ENCODE measurements around the gene RAPGEF4. TPM values are rescaled to one million over a fixed set of nuclear protein-coding genes. Genes with fewer than 3 reads are reported as not detected.
"Not testable (repeated sequence)": the region's sequence is repeated elsewhere in the genome, so short reads cannot be mapped to it uniquely, and the experiment has no call there.

RAPGEF4 gene
- polyA plus RNA-seq, 1 donor = 9.4 TPM

DNA sequence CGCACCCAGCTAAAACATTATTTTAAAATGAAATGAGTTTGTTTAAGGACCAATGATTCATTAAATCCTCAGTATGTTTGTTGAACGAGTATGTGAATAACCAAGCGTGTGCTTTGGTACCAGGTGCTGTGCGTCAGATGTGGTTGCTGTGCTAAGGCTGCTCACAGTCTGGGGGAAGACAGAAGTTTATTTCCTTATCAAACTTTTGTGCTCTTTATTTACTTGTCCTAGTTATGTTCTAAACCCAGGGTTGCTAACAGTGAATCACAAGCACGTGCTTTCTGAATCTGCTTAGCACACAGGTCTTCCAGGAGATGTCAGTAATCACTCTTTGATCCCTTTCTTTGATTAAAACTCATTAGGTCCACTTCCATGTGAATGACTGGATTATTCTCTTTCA is 37.0 kb downstream of the RAPGEF4 start:
- no peaks in the 10 kb centered on the region for H3K27me3 ChIP-seq (ENCODE audit: control insufficient read depth, insufficient read depth, low read length)
- H3K4me1 ChIP-seq (ENCODE audit: control insufficient read depth, insufficient read depth, low read length) = no peaks in the 10 kb centered on the region
- no peak overlapping the region for H3K4me3 ChIP-seq (ENCODE audit: low read length)
- H3K9me3 ChIP-seq (ENCODE audit: control insufficient read depth, low read depth, low read length) = no peaks in the 10 kb centered on the region
- no CpG with 5 or more reads among the region's 5 CpGs for WGBS (ENCODE audit: insufficient coverage, low lambda C conversion rate)
- no peak for DNase-seq
- no peak overlapping the region for H3K27ac ChIP-seq (ENCODE audit: low read length)
- H3K36me3 ChIP-seq (ENCODE audit: control insufficient read depth, insufficient read depth, low read length) = no peaks in the 10 kb centered on the region

DNA sequence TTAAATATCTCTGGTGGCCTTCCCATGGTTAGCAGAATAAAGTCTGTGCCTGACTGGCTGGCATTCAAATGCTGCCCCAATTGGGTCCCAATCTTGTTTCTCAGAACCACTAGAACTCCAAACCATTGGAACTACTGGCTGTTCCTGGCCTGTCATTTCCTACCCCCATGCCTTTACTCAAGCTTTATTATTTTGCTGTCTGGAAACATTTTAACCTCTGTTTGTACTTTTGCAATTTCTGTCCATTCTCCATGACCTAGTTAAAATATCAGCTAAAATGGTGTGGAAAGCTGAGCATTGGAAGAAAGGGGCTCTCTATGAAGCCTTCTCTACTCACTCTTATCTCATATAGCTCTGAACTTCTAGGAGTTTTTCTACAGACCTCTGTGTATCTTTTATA is 38.7 kb downstream of the RAPGEF4 start:
- Histone ChIP-seq H3K9me3 (ENCODE audit: control insufficient read depth, low read depth, low read length) (no peaks in the 10 kb centered on the region), H3K27ac (ENCODE audit: low read length) (no peak overlapping the region), H3K4me1 (ENCODE audit: control insufficient read depth, insufficient read depth, low read length) (no peaks in the 10 kb centered on the region), H3K36me3 (ENCODE audit: control insufficient read depth, insufficient read depth, low read length) (no peaks in the 10 kb centered on the region), H3K27me3 (ENCODE audit: control insufficient read depth, insufficient read depth, low read length) (no peaks in the 10 kb centered on the region), H3K4me3 (ENCODE audit: low read length) (no peak overlapping the region)
- DNase-seq = no peak

DNA sequence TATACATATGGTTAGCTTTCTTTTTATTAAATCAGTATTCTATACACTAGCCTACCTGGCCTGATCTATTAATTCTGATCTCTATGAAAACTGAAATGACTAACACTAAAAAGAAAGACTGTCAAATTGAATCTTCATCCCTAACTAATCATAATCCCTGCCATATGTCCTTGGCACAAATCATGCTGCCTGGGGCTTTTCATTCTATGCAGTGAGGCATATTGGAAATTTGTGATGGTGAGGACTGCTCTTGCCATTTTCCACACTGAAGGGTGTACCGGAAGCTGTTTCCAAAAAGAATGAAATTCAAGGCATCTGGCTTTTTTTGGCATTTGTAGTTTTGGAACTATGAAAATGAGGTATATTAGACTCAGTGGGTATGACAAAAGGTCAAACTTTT is 39.7 kb downstream of the RAPGEF4 start:
- WGBS (ENCODE audit: insufficient coverage, low lambda C conversion rate) = no CpG with 5 or more reads among the region's 1 CpG
- H3K36me3 ChIP-seq (ENCODE audit: control insufficient read depth, insufficient read depth, low read length) = no peaks in the 10 kb centered on the region
- H3K4me1 ChIP-seq (ENCODE audit: control insufficient read depth, insufficient read depth, low read length) = no peaks in the 10 kb centered on the region
- H3K9me3 ChIP-seq (ENCODE audit: control insufficient read depth, low read depth, low read length) = no peaks in the 10 kb centered on the region
- no peak for DNase-seq
- no peak overlapping the region for H3K27ac ChIP-seq (ENCODE audit: low read length)
- no peak overlapping the region for H3K4me3 ChIP-seq (ENCODE audit: low read length)
- no peaks in the 10 kb centered on the region for H3K27me3 ChIP-seq (ENCODE audit: control insufficient read depth, insufficient read depth, low read length)

DNA sequence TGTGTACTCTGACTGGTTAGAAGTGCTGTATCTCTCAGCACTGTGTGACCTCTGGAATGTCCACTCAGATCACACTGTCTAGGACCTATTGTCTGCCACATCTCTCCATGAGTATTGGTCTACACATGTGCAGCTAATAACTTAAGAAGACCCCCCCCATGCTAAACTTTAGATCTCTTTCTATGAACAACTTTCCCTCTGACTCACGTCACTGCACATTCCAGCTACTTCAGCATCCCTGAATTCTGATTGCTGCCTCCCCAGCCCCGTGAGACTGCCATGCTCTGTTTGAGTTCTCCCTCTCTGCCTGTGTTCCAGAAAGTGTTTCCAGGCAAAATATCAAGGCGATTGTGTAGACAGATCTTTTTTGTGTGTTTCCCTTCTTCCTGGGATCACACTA is 41.8 kb downstream of the RAPGEF4 start:
- 100% methylated on average over 1 of the region's 3 CpGs for WGBS (ENCODE audit: insufficient coverage, low lambda C conversion rate)
- no peaks in the 10 kb centered on the region for H3K36me3 ChIP-seq (ENCODE audit: control insufficient read depth, insufficient read depth, low read length)
- no peaks in the 10 kb centered on the region for H3K27me3 ChIP-seq (ENCODE audit: control insufficient read depth, insufficient read depth, low read length)
- no peak overlapping the region for H3K27ac ChIP-seq (ENCODE audit: low read length)
- no peak overlapping the region for H3K4me3 ChIP-seq (ENCODE audit: low read length)
- no peak for DNase-seq
- H3K4me1 ChIP-seq (ENCODE audit: control insufficient read depth, insufficient read depth, low read length) = no peaks in the 10 kb centered on the region
- no peaks in the 10 kb centered on the region for H3K9me3 ChIP-seq (ENCODE audit: control insufficient read depth, low read depth, low read length)

DNA sequence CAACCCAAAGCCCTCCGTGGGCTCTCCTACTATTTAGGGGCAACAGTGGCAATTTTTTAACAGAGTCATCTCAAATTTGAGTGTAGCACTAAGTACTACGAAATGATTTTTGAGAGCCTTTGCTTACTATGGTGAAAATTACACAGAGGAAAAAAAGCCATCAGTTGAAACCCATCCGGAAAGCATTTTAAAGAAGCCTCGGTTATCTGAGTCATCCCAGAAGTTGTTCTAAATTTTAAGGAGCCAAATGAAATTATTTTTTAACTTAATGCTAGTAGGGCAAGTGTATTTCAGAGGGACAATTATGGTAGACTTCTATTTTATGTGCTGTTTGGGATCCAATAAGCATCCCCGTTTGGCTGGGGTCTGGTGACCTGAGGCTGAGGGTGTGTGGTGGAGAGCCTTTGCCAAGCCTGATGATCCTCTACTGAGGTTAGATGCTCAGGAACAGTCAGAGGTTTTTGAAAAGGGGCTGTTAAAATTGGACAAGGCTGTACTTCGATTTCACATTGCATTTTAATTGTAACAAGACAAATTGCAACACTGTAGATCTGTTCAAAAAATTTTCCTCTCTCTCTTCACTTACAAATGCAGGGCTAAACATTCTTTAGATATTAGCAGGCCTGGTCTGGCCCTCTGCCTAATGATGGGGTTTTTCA is 47.0 kb downstream of the RAPGEF4 start:
- Histone ChIP-seq H3K9me3 (ENCODE audit: control insufficient read depth, low read depth, low read length) (no peaks in the 10 kb centered on the region), H3K27me3 (ENCODE audit: control insufficient read depth, insufficient read depth, low read length) (no peaks in the 10 kb centered on the region), H3K27ac (ENCODE audit: low read length) (no peak overlapping the region), H3K4me1 (ENCODE audit: control insufficient read depth, insufficient read depth, low read length) (no peaks in the 10 kb centered on the region), H3K4me3 (ENCODE audit: low read length) (no peak overlapping the region), H3K36me3 (ENCODE audit: control insufficient read depth, insufficient read depth, low read length) (no peaks in the 10 kb centered on the region)
- DNase-seq = no peak
- WGBS (ENCODE audit: insufficient coverage, low lambda C conversion rate) = 100% methylated on average over 2 of the region's 6 CpGs

DNA sequence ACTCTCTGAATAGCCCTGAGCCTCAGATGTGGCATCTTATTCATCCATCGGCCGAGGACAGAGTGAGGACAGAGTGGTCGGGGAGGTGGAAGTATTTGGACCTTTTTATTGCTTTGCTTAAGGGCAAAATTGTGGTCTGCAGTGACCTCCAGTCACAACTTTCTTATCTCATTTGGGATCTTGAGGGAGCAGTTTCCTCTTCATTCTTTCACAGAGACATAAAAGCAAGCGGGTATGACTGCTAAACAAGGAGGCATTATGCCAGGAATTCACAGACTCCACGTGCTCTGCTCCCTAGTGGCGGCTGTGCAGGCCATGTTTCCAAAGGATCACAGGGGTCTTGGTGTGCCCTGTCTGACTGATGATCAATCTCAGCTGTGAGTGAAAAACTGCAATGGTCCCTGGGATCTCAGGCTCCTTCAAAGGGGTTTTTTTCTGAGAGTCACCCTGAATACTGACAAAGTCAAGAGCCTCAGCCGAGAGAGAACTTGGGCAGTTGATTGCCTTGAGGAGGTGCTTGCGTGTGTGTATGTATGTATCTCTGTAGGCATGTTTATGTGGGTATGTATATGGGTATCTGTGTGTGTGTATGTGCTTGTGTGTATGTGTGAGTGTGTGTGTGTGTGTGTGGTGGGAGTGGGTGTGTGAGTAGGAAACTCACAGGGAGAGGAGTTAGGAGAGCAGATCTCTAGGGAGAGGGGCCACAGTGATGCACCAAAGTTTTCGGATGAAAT is 47.7 kb downstream of the RAPGEF4 start:
- H3K36me3 ChIP-seq (ENCODE audit: control insufficient read depth, insufficient read depth, low read length) = no peaks in the 10 kb centered on the region
- no peak for DNase-seq
- no peaks in the 10 kb centered on the region for H3K9me3 ChIP-seq (ENCODE audit: control insufficient read depth, low read depth, low read length)
- no CpG with 5 or more reads among the region's 9 CpGs for WGBS (ENCODE audit: insufficient coverage, low lambda C conversion rate)
- no peak overlapping the region for H3K4me3 ChIP-seq (ENCODE audit: low read length)
- H3K27ac ChIP-seq (ENCODE audit: low read length) = no peak overlapping the region
- no peaks in the 10 kb centered on the region for H3K27me3 ChIP-seq (ENCODE audit: control insufficient read depth, insufficient read depth, low read length)
- H3K4me1 ChIP-seq (ENCODE audit: control insufficient read depth, insufficient read depth, low read length) = no peaks in the 10 kb centered on the region

DNA sequence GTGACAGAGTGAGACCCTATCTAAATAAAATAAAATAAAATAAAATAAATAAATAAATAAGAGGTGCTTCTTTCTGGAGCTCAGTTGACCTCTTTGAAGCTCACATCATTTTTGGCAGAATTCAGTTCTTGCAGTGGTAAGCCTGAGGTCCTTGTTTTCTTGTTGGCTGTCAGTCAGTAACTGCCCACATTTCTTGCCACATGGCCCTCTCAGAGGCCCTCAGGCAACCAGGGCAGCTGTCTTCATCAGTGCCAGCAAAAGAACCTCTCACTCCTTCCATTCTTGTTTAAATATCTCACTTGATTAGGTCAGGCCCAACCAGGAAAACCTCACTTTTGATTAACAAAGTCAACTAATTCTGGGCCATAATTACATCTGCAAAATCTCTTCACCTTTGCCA is 53.2 kb downstream of the RAPGEF4 start:
- no peak for DNase-seq
- Histone ChIP-seq H3K27me3 (ENCODE audit: control insufficient read depth, insufficient read depth, low read length) (no peaks in the 10 kb centered on the region), H3K27ac (ENCODE audit: low read length) (no peak overlapping the region)

DNA sequence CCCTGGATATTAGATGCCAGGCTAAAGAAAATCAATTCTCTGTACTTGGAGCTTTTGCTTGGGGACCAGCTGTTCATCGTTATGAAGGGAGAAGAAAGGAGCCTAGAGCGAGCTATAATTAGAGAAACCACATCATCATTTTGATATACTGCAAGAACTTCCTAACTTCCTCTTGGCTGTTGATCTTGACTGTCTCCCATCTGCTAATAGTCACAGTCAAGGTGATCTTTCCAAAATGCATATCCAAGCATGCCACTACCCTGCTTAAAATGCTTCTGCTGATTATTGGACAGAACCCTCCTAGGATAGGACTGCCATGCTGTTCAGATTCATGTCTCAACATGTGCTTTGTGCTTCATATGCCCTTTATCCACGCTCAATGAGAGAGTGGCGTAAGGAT is 54.8 kb downstream of the RAPGEF4 start:
- no peak overlapping the region for H3K4me3 ChIP-seq (ENCODE audit: low read length)
- no peaks in the 10 kb centered on the region for H3K4me1 ChIP-seq (ENCODE audit: control insufficient read depth, insufficient read depth, low read length)
- no peak for DNase-seq
- H3K27me3 ChIP-seq (ENCODE audit: control insufficient read depth, insufficient read depth, low read length) = no peaks in the 10 kb centered on the region
- no peak overlapping the region for H3K27ac ChIP-seq (ENCODE audit: low read length)
- WGBS (ENCODE audit: insufficient coverage, low lambda C conversion rate) = 90% methylated on average over 2 of the region's 4 CpGs
- no peaks in the 10 kb centered on the region for H3K36me3 ChIP-seq (ENCODE audit: control insufficient read depth, insufficient read depth, low read length)
- no peaks in the 10 kb centered on the region for H3K9me3 ChIP-seq (ENCODE audit: control insufficient read depth, low read depth, low read length)

More for the DNA sequence above, 53.2 kb downstream of the RAPGEF4 start:
- Histone ChIP-seq H3K4me3 (ENCODE audit: low read length) (no peak overlapping the region), H3K9me3 (ENCODE audit: control insufficient read depth, low read depth, low read length) (no peaks in the 10 kb centered on the region), H3K36me3 (ENCODE audit: control insufficient read depth, insufficient read depth, low read length) (no peaks in the 10 kb centered on the region), H3K4me1 (ENCODE audit: control insufficient read depth, insufficient read depth, low read length) (no peaks in the 10 kb centered on the region)

DNA sequence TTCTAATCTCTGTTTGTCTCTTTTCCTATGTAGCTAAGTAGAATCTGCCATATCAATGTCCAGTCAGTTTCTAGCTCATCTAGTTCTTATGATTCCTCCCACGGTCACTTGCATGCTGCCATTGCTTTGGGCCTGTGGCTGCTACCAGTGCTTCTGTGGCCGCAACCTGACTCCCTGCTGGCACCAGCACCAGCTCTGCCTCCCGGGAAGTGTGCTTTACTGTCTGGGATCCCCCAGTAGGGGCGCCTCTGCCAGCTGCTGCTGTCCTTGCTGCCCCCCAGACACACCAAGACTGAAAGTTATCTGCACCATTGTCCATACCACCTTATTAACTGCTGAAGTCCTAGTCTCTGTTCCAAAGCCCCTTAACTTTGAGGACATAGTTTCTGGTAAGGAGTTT is 56.3 kb downstream of the RAPGEF4 start:
- DNase-seq = no peak
- Histone ChIP-seq H3K36me3 (ENCODE audit: control insufficient read depth, insufficient read depth, low read length) (peaks cover 2% of the 10 kb centered on the region), H3K4me1 (ENCODE audit: control insufficient read depth, insufficient read depth, low read length) (no peaks in the 10 kb centered on the region), H3K4me3 (ENCODE audit: low read length) (no peak overlapping the region), H3K9me3 (ENCODE audit: control insufficient read depth, low read depth, low read length) (no peaks in the 10 kb centered on the region), H3K27me3 (ENCODE audit: control insufficient read depth, insufficient read depth, low read length) (no peaks in the 10 kb centered on the region), H3K27ac (ENCODE audit: low read length) (no peak overlapping the region)
- WGBS (ENCODE audit: insufficient coverage, low lambda C conversion rate) = no CpG with 5 or more reads among the region's 4 CpGs

DNA sequence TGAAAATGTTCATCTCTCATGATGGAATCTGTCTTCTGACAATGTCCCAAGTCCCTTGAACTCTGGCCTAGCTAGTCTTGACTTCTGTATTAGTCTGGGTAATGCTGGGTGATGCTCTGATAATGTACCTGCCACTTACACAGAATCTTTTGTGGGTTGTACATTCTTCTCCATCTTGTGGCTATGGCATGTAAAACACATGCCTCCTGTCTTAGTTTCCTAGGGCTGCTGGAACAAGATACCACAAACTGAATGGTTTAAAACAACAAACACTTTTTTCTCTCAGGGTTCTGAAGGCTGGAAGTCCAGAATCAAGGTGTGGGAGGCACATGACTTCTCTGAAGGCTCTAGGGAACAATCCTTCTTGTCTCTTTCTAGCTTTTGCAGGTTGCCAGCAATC is 57.1 kb downstream of the RAPGEF4 start:
- H3K4me3 ChIP-seq (ENCODE audit: low read length) = no peak overlapping the region
- H3K36me3 ChIP-seq (ENCODE audit: control insufficient read depth, insufficient read depth, low read length) = peaks cover 2% of the 10 kb centered on the region
- H3K9me3 ChIP-seq (ENCODE audit: control insufficient read depth, low read depth, low read length) = no peaks in the 10 kb centered on the region
- H3K4me1 ChIP-seq (ENCODE audit: control insufficient read depth, insufficient read depth, low read length) = no peaks in the 10 kb centered on the region
- no peak overlapping the region for H3K27ac ChIP-seq (ENCODE audit: low read length)
- no peaks in the 10 kb centered on the region for H3K27me3 ChIP-seq (ENCODE audit: control insufficient read depth, insufficient read depth, low read length)
- DNase-seq = no peak

DNA sequence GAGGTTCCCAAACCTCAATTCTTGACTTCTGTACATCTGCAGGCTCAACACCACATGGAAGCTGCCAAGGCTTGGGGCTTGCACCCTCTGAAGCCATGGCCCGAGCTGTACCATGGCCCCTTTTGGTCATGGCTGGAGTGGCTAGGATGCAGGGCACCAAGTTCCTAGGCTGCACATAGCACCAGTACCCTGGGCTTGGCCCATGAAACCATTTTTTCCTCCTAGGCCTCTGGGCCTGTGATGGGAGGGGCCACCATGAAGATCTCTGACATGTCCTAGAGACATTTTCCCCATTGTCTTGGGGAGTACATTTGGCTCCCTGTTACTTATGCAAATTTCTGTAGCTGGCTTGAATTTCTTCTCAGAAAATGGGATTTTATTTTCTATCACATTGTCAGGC is 67.7 kb downstream of the RAPGEF4 start:
- H3K27ac ChIP-seq (ENCODE audit: low read length); H3K9me3 ChIP-seq (ENCODE audit: control insufficient read depth, low read depth, low read length); H3K4me1 ChIP-seq (ENCODE audit: control insufficient read depth, insufficient read depth, low read length); H3K36me3 ChIP-seq (ENCODE audit: control insufficient read depth, insufficient read depth, low read length); H3K4me3 ChIP-seq (ENCODE audit: low read length); DNase-seq; H3K27me3 ChIP-seq (ENCODE audit: control insufficient read depth, insufficient read depth, low read length): not testable (repeated sequence)
- no CpG with 5 or more reads among the region's 1 CpG for WGBS (ENCODE audit: insufficient coverage, low lambda C conversion rate)
